OCI-LY3 (cell line): ENCODE results near the gene C22orf39.

Experiments
- EZH2phosphoT487 ChIP-seq: fragments of 200-600 bp; shearing (Covaris generic); IDR thresholded peaks from 2 replicates; pipeline ENCODE4 v1.6.1; 2018; ENCODE audit warnings: antibody characterized with exemption, mixed run types, low read depth
- TF ChIP-seq, protein P1 (sequence below): fragments of 200-600, 300-600 bp; sonication (generic); IDR thresholded peaks from 2 replicates; pipeline ENCODE4 v1.5.1; 2014; ENCODE audit warnings: antibody characterized with exemption, low read length, low read depth

DNA sequence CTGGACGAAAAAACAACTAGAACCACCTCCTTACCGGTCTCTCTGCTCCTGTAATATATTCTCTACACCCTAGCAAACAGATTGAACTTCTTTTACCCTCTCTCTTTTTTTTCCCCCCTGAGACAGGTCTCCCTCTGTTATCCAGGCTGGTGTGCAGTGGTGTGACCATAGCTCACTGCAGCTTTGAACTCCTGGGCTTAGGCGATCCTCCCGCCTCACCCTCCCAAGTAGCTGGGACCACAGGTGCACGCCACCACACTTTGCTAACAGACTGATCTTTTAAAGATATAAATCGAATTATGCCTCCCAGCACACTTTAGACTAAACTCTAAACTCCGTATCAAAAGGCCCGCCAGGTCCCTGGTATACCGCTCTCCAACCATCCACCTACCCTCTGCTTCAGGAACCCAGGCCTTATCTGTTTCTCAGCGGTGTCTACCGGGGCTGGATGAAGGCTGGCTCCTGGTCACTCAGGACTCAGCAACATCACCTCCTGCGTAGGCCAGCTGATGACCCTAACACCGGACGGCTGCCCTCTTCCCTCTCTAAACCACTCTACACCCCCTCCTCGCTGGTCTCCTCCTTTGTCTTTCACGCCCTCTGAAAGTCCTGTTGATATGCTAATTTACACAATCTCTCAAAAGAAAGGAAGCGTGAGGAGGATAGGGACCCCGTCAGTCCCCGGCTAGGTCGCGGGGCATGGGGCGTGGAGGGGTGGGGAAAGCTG lies 745 bp downstream of the C22orf39 start:
- TF ChIP-seq, protein P1, sequence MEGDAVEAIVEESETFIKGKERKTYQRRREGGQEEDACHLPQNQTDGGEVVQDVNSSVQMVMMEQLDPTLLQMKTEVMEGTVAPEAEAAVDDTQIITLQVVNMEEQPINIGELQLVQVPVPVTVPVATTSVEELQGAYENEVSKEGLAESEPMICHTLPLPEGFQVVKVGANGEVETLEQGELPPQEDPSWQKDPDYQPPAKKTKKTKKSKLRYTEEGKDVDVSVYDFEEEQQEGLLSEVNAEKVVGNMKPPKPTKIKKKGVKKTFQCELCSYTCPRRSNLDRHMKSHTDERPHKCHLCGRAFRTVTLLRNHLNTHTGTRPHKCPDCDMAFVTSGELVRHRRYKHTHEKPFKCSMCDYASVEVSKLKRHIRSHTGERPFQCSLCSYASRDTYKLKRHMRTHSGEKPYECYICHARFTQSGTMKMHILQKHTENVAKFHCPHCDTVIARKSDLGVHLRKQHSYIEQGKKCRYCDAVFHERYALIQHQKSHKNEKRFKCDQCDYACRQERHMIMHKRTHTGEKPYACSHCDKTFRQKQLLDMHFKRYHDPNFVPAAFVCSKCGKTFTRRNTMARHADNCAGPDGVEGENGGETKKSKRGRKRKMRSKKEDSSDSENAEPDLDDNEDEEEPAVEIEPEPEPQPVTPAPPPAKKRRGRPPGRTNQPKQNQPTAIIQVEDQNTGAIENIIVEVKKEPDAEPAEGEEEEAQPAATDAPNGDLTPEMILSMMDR: no peak
- TF ChIP-seq EZH2phosphoT487: no peak
